NCI-H446 (cell line): ENCODE data around the gene FTCD.

Source experiments
- DNase-seq, 2 experiments: peaks; one replicate each; lab custom pipeline; 2025; lab: John Stamatoyannopoulos, UW

The FTCD gene

GRCh38 chr21:46154155-46154954 is 1.0 kb downstream of the FTCD start:
- DNase-seq: no peak

GRCh38 chr21:46153247-46154154 is 1.9 kb downstream of the FTCD start:
- DNase-seq: no peak

GRCh38 chr21:46152927-46153246 is 2.5 kb downstream of the FTCD start:
- DNase-seq: no peak

GRCh38 chr21:46151989-46152926 is 3.1 kb downstream of the FTCD start:
- no peak for DNase-seq

GRCh38 chr21:46151261-46151988 is 4.0 kb downstream of the FTCD start:
- DNase-seq: no peak

GRCh38 chr21:46150491-46151121 is 4.8 kb downstream of the FTCD start:
- peak in 1 of 2 experiments; percentile 18 for DNase-seq

- no peak for DNase-seq
Measured at GRCh38 chr21:46150073-46150472, 5.3 kb downstream of the FTCD start.

GRCh38 chr21:46149205-46149901 is 6.0 kb downstream of the FTCD start:
- DNase-seq: no peak

- DNase-seq: no peak
Measured at GRCh38 chr21:46148106-46148505, 7.3 kb downstream of the FTCD start.

- peak in 1 of 2 experiments; percentile 48 for DNase-seq
Measured at GRCh38 chr21:46147429-46147828, 8.0 kb downstream of the FTCD start.

- DNase-seq: no peak
Measured at GRCh38 chr21:46146856-46147255, 8.5 kb downstream of the FTCD start.

GRCh38 chr21:46145840-46146691 is 9.3 kb downstream of the FTCD start:
- no peak for DNase-seq

GRCh38 chr21:46145159-46145839 is 10.1 kb downstream of the FTCD start:
- DNase-seq: no peak

- no peak for DNase-seq
Measured at GRCh38 chr21:46144464-46145070, 10.8 kb downstream of the FTCD start.

GRCh38 chr21:46142582-46143473 is 12.6 kb downstream of the FTCD start:
- no peak for DNase-seq

- no peak for DNase-seq
Measured at GRCh38 chr21:46141767-46142581, 13.4 kb downstream of the FTCD start.
